Gastroesophageal sphincter (tissue), 3 donors: ENCODE measurements around the gene KLHL5.

Source experiments
- EP300 ChIP-seq: sonication (generic); formaldehyde crosslinking; IDR thresholded peaks from one replicate; pipeline ENCODE4 v1.6.1; 2017; ENCODE audit warnings: antibody characterized with exemption, mild to moderate bottlenecking
- TF ChIP-seq, protein P1 (sequence below), 4 experiments: fragments of 200-600 bp in 2 of 4; fragments of 450-650 bp in 2 of 4; sonication (generic) in 1 of 4; IDR thresholded peaks; one replicate each; pipeline ENCODE4 v1.5.1; 2017 to 2019; ENCODE audit warnings: antibody characterized with exemption in 4 of 4, mild to moderate bottlenecking in 2 of 4, moderate library complexity in 2 of 4

DNA sequence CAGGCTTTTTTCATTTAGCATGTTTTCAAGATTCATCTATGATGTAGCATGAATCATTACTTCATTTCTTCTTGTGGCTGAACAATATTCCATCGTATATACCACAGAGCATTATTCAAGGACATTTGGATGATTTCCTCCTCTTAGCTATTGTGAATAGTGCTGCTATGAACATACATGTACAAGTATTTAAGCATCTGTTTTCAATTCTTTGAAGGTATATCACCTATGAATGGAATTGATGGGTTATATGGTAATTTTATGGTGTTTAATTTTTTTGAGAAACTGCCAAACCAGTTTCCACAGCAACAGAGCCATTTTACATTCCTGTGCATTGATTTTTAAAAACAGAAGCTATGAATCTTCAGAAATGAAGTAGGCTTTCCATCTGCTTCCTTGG lies 84.2 kb downstream of the KLHL5 start:
- no peak for TF ChIP-seq EP300
- TF ChIP-seq, protein P1, sequence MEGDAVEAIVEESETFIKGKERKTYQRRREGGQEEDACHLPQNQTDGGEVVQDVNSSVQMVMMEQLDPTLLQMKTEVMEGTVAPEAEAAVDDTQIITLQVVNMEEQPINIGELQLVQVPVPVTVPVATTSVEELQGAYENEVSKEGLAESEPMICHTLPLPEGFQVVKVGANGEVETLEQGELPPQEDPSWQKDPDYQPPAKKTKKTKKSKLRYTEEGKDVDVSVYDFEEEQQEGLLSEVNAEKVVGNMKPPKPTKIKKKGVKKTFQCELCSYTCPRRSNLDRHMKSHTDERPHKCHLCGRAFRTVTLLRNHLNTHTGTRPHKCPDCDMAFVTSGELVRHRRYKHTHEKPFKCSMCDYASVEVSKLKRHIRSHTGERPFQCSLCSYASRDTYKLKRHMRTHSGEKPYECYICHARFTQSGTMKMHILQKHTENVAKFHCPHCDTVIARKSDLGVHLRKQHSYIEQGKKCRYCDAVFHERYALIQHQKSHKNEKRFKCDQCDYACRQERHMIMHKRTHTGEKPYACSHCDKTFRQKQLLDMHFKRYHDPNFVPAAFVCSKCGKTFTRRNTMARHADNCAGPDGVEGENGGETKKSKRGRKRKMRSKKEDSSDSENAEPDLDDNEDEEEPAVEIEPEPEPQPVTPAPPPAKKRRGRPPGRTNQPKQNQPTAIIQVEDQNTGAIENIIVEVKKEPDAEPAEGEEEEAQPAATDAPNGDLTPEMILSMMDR (IDR thresholded peaks at IDR 0.05): no peak
